HG03060 (cell line): ENCODE data around the gene CFAP61.
"Not testable (repeated sequence)": the region's sequence is repeated elsewhere in the genome, so short reads cannot be mapped to it uniquely, and the experiment has no call there.

Experiments used
- ATAC-seq: cut with Tn5 transposase; IDR thresholded peaks from one replicate; pipeline ENCODE4 v1.9.1; 2021; ENCODE audit warnings: low read depth, moderate number of reproducible peaks; ENCODE audit not compliant: unreplicated experiment

Gene CFAP61

DNA sequence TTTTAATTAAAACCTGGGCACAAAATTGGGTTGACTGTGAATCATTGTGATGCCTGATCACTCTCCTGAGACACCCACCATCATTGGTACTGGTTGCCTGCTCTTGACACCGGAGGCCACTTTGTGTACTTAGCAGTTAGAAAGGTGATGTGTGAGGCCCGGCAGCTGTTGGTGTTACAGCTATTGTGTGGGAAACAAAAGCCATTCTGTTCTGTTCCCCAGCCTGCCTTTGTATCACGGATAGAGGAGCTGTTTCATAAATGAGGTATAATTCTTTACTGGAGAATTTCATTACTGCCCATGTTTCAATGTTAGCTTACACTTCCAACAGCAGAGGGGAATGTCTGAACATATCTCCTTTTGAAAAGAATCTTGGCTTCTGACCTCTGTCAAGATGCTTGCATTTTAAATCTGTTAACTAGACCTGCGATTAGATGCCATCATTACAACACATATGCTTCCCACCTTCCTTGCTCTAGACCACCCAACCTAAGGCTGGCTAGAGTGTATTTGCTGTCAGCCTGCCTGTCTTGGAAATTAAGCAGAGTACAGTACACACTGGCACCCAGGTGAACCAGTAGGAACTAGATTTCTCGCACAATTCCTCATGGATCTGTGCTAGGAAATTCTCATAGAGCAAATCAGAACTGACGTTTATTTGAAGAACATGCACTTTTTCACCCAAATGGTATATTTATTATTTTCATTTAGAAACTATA is 173.2 kb downstream of the CFAP61 start:
- no peak for ATAC-seq

GRCh38 chr20:20226554-20226953 is 174.2 kb downstream of the CFAP61 start:
- no peak for ATAC-seq

- ATAC-seq, result no peak
Measured at GRCh38 chr20:20227013-20227571, 174.8 kb downstream of the CFAP61 start.

- no peak for ATAC-seq
Measured at GRCh38 chr20:20228351-20228750, 176.0 kb downstream of the CFAP61 start.

GRCh38 chr20:20229595-20229994 is 177.3 kb downstream of the CFAP61 start:
- no peak for ATAC-seq

DNA sequence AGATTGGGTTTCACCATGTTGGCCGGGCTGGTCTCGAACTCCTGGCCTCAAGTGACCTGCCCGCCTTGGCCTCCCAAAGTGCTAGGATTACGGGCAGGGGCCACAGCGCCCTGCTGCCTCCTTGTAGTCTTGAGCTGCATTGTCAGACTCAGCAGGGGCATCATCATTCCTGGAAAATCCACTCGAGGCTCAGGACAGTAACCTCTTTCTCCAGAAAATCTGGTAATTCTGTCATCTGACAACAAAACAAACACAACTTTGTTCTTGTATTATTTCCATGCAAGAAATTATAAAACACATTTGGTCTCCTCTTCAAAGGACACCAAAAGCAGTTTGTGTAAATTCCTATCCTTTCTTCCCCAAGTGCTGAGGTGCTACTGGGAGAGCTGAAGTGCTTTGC is 178.4 kb downstream of the CFAP61 start:
- ATAC-seq, result no peak

DNA sequence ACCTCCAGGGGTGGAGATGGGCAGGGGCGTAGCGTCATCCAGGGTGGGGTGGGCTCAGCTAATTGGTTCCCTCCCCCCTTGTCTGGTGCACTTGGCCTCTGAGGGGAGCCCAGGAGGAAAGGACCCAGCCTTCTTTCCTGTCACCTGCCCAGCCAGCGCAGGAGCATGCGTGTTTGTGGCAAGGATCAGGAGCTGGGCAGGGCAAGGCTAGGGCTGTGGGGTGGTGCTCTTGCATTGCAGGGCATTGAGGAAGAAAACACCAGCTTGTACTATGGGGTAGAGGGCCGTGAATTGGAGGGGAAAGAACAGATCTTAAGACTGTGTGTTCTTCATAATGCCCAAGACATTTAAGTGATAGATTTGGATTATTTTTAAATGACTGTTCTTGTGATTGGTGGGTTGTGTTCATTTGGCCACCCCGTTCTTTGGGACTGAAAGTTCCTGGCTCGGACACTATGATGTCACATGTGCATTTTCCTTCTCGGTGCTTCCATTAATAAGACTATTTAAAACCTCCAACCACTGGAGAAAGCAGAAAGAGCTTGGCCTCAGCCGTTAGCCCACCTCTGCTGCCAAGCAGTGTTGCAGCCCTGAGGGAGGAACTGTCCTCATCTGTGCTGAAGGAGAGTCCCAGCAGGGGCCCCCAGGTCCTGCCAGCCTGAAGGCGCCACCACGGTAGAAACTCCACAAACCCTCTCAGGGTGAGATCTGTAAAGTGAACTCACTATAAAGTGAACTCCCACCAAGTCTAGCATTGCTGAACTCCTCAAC is 179.4 kb downstream of the CFAP61 start:
- no peak for ATAC-seq

DNA sequence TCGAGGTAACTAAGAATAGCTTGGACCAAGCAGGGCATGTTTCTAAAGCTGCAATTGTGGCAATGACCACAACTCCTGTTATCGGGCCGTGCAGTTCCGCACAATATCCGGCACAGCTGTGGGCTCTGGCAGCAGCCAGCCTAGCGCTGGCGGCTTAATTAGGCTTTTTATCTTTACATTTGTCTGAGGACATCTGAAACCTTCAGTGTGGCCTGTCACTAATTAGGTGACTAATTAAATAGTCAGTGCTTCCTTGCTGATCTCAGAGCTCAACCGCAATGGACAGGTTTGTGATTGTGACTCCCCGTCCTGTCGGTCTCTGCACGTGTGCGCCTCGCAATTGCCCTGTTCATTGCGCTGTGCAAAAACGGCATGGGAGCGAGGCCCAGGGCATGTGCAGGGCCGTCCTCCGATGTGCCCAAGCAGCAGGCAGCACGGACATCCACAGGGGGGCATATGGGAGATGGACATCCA is 180.7 kb downstream of the CFAP61 start:
- peak; percentile 37 for ATAC-seq

GRCh38 chr20:20235681-20236080 is 183.3 kb downstream of the CFAP61 start:
- ATAC-seq, result no peak

DNA sequence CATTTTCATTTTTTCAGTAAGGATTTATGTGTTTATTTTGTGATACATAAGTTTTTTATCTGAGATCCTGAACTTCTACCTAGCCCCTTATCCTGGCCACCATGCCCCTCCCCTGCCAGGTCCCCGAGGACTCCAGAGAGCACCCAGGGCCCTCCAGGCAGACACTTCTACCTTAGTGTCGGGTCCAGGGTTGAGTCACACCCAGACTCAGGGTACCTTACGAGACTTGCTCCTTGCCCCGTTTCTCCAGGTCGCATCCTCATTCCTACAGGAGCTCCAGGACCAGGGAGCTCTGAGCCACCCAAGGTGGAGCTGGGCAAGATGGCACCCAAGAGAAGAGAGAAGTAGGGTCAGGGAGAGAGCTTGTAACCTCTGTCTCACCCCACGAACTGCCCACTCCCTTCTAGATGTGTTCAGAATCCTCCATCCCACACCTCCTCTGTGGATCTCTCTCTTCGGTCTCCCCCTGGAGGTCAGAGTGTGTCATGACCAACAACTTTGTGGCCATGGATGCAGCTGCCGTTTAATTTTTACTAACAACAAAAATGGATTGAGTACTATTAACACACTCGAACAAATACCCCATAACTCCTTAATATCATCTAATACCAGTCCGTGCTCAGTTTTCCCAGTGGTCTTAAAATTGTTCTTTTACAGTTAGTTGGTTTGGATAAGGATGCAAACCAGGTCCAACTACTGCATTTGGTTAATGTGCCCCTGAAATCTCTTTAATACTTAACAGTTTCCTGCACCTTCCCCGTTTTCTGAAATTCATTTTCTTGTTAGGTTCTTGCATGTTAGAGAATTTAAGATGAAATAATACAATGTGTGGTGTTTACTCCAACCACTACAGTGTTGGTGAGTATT is 185.0 kb downstream of the CFAP61 start:
- no peak for ATAC-seq

DNA sequence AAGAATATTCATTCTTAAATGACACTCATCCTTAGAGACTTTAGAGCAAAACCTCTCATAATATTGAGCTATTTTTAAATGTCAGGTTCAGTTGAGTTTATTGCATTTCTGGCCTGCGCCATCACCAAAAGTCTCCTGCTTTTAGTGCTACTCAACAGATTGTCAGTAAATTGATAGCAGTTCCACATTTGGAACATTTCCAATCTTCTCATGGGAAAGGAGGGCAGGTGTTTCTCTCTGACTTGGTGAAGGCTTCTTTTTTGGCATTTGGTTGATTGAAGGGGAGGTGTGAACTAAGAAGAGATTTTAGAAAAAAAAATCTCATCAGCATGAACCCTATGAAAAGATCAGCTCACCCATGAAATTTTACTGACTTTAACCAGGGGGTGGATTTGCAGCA is 189.6 kb downstream of the CFAP61 start:
- ATAC-seq, result no peak

DNA sequence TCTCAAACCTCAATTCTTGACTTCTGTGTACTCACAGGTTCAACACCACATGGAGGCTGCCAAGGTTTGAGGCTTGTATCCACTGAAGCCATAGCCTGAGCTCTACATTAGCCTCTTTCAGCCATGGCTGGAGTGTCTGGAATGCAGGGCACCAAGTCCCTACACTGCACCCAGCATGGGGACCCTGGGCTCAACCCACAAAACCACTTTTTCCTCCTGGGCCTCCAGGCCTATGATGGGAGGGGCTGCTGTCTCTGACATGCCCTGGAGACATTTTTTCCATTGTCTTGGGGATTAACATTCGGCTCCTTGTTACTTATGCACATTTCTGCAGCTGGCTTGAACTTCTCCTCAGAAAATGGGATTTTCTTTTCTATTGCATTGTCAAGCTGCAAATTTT is 192.1 kb downstream of the CFAP61 start:
- ATAC-seq, result not testable (repeated sequence)

GRCh38 chr20:20246996-20247633 is 194.8 kb downstream of the CFAP61 start:
- no peak for ATAC-seq

GRCh38 chr20:20248620-20249200 is 196.4 kb downstream of the CFAP61 start:
- no peak for ATAC-seq

DNA sequence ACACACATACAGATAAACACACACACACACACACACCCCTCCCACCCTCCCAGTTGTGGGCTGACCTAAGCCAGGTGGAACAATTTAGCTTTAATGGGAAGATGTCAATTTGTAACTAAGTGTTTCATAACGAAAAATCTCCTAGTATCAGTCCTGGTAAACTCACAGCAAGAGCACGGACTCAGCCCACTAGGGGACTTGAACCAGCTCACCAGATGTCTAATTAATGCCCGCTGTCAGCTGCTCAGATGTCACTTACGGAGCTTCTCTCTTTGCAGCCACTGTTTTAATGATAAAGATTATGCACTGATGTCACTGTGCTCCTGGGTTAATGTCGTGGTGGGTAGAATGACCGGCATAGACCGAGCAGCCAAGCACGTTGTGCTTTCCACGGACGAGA is 199.0 kb downstream of the CFAP61 start:
- no peak for ATAC-seq

DNA sequence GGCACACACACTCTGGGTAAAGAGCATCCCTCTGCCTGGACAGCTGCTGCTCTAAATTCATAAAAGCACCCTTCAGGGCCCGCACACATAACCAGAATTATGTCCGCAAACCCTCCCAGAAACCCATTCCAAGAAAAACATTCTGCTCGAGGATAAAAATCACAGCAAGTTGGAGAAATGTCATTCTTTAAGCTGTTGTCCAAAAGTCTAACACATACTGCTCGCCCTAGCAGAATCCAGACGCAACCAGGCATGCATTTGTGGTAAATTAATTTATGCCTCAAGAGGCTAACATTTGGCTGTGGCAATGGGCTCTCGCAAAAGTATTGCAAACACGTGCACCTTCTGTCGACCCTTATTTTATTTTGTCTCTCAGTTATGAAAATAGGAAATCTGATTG is 199.5 kb downstream of the CFAP61 start:
- ATAC-seq, result no peak

DNA sequence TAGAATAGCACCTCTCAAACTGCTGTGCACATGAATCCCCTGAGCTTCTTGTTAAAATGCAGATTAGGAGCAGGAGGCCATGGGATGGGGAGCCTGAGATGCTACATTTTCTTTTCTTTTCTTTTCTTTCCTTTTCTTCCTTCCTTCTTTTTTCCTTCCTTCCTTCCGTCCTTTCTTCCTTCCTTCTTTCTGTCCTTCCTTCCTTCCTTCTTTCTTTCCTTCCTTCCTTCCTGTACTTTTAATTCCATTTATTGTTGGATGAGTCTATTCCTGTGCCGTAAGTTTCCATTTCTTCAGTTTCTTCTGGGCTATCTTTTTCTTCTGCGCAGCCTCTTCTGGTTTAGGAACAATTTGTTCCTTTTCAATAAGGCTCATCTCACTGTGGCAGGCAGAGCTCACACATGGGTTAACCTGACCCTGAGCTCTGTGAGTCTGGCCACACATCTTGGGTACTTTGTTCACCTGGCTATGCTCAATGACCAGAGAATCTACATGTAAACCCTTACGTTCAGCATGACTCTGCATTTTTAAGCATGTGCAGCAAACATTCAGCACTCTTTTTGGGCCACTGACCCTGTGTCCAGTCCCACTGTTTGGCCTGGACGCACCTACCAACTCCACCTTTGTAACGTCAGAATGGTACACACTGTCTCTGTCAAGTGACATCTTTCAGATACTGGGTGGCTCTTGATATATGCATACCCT is 200.9 kb downstream of the CFAP61 start:
- ATAC-seq, result no peak

DNA sequence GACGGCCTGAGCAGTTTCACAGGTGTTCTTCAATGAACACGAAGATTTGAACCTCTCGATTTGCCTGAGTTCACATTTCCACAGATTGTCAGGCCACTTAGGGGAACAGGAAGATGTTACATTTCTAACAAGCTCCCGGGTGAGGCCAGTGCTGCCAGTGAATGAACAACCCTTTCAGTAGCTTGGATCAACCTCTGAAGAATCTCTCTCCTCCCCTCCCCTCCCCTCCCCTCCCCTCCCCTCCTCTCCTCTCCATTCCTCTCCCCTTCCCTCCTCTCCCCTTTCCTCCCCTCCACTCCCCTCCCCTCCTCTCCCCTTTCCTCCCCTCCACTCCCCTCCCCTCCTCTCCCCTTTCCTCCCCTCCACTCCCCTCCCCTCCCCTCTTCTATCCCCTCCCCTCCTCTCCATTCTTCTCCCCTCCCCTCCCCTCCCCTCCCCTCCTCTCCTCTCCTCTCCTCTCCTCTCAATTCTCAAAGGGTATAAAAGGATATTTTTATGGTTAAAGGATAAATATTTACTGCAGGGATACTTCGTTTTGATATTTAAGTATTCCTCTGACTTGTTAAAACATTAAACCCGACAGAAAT is 201.5 kb downstream of the CFAP61 start:
- no peak for ATAC-seq

DNA sequence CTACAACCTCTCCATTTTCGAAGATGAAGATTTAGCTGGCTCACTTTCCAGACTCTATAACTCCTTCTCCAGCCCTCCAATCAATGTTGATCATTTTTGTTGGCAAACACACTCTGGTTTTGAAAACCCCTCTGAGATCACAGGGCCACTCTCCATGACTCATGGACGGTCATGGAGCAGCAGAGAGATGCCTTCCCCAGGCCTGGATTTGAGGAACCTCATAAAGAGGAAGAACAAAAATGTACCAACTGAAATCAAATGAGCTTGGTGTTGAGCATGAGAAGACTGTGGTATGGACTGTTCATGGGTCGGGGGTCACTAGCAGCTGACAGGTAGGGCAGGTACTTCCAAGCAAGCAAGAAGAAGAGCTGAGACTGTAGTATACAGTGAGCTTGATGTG is 202.8 kb downstream of the CFAP61 start:
- ATAC-seq, result no peak
